ENCODE data around the gene TEC.

- TF ChIP-seq, protein P1, sequence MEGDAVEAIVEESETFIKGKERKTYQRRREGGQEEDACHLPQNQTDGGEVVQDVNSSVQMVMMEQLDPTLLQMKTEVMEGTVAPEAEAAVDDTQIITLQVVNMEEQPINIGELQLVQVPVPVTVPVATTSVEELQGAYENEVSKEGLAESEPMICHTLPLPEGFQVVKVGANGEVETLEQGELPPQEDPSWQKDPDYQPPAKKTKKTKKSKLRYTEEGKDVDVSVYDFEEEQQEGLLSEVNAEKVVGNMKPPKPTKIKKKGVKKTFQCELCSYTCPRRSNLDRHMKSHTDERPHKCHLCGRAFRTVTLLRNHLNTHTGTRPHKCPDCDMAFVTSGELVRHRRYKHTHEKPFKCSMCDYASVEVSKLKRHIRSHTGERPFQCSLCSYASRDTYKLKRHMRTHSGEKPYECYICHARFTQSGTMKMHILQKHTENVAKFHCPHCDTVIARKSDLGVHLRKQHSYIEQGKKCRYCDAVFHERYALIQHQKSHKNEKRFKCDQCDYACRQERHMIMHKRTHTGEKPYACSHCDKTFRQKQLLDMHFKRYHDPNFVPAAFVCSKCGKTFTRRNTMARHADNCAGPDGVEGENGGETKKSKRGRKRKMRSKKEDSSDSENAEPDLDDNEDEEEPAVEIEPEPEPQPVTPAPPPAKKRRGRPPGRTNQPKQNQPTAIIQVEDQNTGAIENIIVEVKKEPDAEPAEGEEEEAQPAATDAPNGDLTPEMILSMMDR (IDR thresholded peaks at IDR 0.05) = no peak
- TF ChIP-seq POLR2A (IDR thresholded peaks at IDR 0.05) = no peak
Observed at GRCh38 chr4:48193921-48194468, 75.6 kb downstream of the TEC start.
